Hippocampal formation (tissue), 2 donors: ENCODE data around the gene CDH23.

ENCODE experiments used
- DNase-seq, 2 donors: peaks; one replicate each; lab custom pipeline; 2025; lab: John Stamatoyannopoulos, UW

Gene CDH23

DNA sequence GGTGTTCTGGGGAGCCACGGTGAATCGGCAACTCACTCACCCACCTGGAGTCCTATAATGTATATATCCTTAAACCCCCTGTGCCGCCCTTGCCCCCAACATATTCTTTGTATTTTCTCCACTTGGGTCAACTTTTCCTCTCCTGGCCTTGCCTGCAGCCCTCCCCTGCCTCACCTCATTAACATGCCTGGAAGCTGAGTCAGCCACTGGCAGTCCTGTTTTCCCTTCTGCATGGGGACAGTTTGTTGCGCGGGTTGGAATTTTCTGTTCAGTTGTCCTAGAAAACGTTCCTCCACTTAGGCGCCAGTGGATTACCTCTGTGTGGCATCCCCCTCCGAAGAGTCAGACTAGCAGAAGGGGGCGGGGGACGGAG lies 225.4 kb downstream of the CDH23 start:
- peak in 1 of 2 donors; percentile 15 for DNase-seq

DNA sequence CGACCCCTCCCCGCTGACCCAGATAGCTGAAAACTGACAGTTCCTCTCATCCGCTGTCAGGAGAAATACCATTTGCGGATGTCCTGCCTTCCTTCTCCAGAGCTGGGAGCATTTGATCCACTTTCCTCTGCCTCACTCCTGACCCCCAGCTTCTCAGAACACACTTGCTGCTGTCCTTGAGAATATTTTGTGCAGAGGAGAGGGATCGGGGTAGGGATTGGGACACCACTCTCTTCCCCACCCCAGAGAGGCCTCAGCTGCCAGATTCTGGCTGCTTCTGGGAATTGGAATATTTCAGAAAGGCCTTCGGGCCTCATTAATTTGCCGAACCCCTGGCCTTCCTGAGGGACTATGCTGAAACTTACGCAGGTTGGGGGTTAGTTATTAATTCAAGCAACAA lies 225.9 kb downstream of the CDH23 start:
- no peak for DNase-seq

DNA sequence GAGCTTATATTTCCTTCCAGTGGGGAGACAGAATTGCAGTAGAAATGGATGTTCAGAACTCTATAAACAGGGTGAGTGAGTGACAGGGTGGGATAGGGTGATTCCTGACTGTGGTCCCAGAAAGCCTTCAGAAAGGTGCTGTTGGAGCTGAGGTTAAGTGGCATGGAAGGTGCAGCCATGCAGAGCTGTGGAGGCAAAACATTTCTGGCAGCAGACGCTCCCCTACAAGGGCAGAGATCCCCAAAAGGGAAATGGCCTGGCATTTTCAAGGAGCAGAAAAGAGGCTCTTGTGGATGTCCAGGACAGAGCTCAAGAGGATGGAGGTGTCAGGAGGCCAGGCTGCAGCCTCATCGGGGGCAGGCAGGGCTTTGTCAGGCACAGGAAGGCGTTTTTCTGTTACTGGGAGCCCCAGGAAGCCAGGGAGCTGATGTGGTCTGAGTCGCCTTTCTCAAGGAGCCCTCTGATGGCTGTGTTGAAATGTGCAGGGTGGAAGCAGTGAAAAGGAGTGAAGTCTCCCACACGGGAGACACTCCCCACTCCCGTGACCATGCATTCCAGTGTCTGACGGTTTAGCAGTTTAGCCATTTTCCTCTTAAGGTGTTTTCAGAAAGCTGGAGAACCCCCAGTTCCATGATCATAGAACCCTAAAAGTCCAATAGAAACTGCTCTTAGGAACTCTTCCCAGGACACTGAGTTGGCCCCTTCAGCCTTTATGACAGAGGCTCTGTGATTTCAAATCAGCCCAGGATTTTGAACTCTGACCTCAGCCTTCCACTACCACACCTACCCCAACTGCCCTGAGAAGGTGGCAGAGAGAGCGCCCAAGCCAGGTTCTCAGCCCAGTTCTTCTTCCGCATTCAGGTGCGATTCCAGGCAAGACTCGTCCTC lies 226.6 kb downstream of the CDH23 start:
- peak in 1 of 2 donors; percentile 42 for DNase-seq

DNA sequence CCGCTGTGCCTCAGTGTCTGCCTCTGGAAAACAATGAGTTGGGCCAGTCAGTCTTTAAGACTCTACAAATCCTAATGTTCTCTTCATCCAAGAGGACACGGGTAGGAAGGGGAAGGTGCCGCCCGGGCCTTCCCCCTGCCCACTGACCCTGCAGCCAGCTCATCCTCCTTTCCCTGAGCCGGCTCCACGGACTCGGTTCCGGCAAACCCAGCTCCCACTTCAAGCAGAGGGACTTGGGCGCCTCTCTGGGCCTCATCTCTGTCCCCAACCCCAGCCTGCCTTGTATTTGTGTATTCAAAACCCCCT lies 227.2 kb downstream of the CDH23 start:
- DNase-seq, result no peak

DNA sequence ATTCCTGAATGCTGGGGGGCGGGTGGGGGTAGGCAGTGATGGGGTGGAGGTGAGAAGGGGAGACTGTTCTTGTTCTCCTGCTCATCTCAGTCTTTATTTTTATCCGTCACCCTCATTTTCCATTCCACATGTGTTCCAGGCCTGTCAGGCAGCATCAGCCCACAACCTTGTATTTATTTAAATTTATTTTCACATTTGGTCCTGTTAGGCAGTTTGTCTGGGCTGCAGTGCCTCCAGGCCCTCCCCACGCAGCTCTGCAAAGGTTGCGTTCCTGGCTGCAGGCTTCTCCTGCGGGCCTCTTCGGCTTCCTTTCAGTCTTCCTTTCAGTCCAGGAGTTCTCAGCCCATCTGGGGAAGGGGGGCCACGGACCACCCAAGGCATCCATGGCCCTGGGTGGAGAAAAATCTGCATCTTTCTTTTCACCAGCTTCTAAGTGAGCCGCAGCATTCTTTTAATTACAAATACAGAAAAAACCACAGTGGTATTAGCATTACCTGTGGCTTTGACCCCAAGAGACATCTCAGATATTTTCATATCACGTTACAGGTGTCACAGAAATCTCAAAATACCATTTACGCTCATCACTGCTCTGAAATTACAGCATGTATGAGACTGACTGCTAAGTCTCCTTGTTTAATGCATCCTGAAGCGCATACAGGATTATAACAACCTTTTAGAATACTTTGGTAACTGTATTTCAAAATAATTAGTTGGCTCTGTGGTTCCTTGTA lies 228.9 kb downstream of the CDH23 start:
- DNase-seq, result no peak

DNA sequence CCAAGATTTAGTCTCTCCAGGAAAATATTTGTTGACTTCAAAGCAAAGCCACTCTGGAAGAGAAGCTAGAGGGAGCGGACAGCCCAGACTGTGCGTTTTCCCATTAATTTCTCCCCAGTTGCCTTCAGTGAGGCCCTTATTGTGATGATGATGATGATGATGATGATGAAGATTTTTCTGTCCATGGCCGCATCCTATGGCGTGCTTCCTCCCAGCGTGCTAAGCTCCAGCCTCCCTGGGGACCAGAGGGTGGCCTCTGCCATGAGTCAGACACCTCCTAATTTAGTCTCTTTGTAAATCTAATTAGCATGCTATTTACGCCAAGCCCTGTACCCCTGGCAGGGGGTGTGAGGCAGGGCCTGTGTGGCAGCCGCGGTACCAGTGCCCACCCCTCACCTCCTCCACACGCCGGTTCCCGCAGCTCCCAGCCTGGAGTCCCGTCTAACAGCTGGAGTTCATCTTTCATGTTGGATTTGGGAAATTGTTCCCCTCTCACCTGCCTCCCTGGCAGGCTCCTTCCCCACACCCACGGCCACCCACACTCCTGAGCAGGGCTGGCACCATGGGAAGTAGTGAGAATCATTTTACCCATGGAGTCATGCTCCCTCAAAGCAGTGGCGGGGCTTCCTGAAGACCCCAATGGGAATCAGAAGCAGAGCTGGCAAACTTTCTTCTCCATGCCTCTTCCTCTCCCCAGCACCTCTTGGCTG lies 230.7 kb downstream of the CDH23 start:
- no peak for DNase-seq

DNA sequence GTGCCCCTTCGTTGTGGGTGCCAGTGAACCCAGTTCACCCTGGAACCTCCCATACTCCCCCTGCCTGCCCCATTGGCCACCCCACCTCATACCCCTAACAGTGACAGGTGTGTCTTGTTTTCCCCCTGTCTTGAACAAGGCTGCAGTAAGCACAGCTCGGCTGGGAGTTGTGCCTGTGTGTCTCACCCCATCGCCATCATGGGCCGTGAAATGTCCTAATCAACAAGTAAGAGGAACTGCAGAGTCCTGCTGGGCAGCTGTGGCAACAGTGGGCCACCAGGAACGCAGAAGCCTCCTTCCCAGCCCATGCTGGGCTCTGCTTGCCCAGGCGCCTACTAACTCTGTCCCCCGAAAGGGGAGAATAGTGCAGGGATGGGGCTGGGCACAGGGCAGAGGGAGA lies 231.2 kb downstream of the CDH23 start:
- DNase-seq, result no peak

DNA sequence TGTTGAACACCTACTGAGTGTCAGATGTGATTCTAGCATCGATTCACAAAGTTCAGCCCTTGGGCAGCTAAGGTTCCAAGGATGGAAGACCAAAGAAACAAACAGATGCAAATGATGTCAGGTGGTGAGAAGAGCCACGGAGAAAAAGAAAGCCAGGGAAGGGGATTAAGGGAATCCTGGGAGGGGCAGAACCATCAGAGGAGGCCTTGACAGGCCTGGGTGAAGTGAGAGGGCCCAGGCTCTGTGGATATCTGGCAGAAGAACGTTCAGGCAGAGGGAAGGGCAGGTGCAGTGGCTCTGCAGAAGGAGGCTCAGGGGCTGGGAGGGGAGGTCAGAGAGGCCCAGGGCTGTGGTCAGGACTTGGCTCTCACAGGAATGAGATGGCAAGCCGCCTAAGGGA lies 232.4 kb downstream of the CDH23 start:
- DNase-seq, result no peak

DNA sequence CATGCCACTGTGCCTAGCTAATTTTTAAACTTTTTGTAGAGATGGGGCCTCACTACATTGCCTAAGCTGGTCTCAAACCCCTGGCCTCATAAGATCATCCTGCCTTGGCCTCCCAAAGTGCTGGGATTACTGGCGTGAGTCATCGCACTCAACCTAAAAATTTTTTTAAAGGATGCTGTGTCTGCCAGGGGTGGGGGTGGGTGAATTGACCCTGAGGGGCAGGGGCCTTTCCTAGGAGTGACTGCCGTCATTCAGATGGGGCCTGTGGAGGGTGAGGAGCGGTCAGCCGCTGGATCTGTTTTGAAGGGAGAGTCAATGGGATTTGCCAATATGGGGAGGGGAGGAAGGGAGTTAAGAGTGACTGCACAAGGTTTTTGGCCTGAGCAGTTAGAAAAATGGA lies 233.4 kb downstream of the CDH23 start:
- DNase-seq, result no peak

DNA sequence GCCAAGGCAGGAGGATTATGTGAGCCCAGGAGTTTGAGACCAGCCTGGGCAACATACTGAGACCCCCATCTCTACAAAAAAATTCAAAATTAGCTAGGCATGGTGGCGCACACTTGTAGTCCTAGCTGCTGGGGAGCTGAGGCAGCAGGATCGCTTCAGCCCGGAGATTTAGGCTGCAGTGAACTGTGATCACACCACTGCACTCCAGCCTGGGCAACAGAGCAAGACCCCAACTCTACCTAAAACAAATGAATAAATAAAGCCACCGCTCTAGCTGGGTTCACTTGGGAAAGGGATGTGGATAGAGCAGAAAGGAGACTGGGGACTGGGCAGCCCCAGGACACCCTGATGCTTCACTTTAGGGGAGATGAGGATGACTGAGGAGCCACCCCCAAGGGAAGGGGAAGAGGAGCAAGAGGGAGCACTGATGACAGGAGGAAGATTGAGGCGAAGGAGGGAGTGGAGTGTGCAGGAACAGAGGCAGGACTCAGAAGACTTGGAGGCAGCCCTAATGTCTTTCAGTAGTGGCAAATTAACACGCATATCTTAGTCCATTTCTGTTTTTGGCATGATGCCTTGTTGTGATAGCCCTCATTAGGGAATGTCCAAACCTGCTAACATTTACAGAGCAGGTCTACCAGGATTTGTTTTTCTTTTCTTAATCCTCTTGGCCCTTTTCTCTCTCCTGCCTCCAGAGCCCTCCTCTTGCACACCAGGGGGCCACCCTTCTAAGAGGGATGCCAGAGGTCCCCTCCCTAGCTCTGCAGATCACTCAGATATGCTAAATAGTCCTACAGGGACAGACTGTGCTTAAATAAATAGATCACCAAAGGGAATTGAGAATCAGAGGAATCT lies 234.5 kb downstream of the CDH23 start:
- no peak for DNase-seq

DNA sequence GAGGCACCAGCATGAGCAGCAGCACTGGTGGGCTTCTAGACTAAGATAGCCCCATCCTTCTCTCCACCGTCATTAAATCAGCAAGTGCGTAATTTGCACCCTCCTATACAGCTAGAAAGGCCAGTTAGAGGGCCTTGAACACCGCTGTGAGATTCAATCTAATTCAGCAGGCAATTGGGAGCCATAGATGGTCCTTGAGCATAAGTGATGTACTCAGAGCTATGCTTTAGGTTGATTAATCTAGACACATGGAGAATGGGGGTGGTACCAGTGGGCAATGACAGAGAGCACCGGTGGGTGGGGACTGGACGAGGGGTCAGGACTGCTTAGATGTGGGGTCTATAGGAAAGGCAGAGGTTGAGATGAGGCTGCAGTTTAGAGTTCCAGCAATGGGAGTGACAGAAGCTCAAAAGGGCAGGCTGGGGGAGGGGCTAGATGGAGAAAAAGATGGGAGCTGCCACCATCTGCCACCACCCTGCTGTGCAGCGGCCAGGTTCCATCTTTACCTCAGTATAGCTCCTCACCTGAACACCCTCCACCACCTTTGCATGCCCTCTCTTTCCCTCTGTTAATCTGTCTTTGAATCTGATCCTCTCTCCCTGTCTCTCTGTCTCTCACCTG lies 235.6 kb downstream of the CDH23 start:
- DNase-seq, result no peak

DNA sequence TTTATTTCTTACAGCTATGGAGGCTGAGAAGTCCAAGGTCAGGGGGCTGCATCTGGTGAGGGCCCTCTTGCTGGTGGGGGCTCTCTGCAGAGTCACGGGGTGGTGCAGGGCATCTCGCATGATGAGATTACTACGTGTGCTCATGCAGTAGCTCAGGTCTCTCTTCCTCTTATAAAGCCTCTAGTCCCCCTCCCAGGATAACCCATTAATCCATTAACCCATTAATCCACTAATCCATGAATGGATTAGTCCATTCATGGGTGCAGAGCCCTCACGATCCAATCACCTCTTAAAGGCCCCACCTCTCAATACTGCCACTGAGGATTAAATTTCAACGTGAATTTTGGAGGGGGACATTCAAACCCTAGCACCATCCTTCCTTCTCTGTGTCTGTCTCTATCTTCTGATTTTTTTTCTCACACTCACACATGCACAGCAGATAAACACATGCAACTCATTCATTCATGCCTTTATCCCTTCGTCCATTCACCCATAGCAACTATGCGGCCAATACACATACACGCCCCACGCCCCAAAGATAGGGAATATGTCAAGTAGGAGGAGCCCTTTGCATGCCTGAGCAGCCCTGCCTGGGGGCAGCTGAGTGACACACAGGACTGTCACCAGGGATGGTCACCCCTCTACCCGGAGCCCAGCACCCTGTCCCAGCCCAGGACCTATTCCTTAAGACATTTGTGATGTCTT lies 236.3 kb downstream of the CDH23 start:
- DNase-seq, result no peak

DNA sequence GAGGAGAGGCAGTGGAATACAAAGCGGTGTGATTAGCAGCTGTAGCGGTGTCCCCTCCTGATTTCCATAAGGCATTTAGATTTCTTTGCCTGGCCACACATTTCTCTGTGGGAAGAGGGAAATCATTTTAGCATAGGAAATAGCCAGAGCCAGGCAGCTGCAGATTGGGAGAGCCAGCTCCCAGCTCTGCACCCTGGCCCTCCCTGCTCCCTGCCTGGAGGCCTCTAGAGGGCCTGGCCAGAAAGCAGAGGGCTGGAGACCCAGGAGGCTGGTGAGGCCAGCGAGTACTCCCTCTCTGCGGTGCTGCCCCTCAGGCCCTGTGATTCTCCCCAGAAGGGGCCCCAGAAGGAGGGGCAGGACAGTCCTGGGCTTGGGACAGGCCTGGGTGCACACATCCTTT lies 237.2 kb downstream of the CDH23 start:
- DNase-seq, result no peak

DNA sequence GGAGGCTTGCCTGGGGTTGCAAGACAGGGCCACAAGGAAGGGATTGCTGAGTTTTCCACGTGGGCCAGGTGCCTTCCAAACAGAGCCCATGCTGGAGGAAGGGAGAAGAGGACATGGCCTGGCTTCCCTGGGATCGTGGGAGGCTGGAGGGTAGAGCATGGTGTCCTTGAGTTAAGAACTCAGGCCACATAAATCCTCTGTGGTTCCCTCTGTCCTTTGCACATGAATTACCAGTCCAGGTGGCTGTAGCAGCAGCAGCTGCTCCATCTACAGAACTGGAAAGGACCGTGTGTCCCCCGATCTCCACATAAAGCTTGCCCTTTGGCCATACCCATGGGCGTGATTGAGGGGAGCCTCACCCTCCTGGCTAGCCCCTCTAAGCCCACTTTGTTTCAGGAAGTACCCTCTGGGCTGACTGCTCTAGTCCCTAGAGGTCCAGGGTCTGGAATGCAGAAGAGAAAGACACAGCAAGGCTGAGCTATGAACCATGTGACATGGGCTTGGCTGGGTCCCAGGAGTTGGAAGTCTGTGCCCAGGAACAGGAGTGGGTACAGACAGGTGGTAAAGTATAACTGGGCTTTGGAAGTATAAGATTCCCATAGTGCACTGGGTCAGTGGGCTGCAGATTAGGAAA lies 237.9 kb downstream of the CDH23 start:
- DNase-seq, result peak in 1 of 2 donors; percentile 24

DNA sequence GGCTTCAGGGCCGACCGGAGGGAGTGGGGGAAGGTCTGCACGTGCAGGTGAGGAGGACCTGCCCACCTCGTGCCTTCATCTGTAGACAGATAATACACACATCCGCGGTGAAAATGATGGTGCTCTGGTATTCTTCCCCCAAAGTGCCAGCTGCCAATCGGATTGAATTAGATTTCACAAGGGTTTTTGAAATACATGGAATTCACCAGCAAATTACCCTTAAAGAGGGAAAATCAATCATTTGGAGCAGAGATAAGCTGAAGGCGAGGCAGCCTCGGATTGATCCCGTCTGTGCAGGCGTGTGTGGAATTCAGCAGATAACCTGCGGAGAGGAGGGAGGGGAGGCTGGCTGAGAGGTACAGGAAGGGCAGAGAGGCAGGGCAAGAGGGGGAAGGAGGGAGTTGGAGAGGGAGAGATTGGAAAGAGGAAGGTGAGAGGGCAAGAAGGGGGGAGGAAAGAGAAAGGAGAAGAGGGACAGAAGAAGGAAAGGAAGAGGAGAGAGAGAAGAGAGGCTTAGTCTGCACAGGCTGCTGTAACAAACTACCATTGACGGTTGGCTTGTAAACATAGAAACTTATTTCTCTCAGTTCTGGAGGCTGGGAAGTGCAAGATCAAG lies 238.6 kb downstream of the CDH23 start:
- DNase-seq, result no peak

DNA sequence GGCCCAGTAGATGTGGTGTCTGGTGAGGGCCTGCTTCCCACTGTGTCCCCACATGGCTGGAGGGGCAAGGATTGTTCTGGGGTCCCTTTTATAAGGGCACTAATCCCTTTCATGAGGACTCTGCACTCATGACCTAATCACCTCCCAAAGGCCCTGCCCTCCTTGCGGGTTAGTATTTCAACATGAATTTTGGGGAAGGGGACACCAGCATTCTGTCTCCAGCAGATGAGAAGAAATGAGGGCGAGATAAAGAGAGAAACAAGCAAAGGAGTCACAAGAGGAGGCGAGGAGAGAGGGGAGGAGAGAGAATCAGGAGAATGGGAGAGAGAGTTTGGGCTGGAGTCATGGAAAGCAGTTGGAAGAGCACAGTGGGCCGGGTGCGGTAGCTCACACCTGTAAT lies 239.1 kb downstream of the CDH23 start:
- no peak for DNase-seq

DNA sequence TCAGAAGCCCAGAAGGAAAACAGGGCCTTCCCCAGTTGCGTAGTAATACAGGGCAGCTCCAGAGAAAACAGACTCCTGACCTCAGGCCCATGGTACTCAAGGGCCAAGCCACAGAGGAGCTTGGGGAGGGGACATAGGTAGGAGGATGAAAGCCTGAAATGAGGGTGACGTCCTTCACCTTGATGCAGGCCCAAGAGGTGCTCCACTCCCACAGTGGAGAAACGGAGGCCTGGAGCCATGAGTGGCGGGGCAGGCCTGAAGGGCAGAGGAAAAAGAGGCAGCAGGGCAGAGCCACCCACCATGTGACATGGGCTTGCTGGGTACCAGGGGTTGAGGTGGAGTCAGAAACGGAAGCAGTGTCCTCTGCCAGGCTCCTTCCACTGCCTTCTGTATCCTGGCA lies 239.9 kb downstream of the CDH23 start:
- no peak for DNase-seq

DNA sequence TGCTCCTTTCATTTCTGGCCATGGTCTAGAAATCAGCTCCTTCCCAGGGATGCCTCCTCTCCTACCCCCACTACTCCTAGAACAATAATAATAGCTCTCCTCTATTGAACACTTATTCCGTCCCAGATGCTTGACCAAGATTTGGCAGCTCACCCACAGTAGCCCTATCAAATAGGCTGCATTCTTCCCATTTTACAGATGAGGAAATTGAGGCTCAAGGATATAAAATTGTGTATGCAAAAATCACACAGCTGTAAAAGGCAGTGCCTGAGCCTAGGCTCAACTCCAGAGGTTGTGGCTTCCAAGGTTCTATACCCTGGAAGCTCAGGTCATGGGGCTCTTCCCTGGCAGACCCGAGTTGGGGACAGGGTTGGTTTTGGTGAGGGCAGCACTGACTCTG lies 240.6 kb downstream of the CDH23 start:
- no peak for DNase-seq

DNA sequence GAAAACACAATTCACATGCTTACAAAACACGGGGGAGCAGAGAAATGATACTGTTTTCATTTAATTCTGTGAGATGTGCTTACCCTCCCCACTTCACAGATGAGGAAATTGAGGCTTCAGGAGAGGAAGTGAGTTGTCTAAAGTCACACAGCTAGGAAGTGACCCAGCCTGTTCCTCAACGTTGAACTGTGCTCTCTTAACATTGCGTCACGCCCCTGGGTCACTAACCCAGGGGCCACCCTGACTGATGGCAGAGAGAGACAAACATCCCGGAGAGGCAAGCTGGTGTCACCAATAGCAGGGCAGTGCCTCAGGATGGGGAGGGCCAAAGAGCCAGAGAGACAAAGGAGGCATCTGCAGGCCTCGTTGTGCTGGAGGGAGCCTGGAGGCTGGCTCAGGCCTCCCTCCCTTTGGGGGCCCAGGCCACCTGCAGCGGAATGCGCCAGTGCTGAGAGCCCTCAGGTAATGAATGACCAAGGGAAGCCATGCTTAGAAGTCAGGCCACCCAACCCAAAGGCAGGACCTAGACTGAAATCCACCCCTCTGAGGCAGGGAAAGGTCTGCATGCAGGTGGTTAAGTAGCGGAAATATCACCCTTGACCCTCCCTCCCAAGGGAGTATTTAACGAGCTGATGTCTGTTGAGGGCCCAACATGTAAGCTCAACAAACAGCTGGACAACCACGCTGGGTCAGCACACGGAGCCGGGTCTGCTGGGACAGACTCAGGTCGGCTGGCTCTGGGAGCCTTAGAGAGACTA lies 241.5 kb downstream of the CDH23 start:
- DNase-seq, result no peak
